Endothelial cell of umbilical vein (primary cell): ENCODE data around the gene CTIF. TPM values are rescaled to one million over a fixed set of nuclear protein-coding genes. Genes with fewer than 3 reads are reported as not detected.

Source experiments
- BruUV-seq: library from RNA; stranded (reverse); fragments of 400-500 nt; replicated peaks from 2 replicates; lab custom pipeline; 2021; lab: Mats Ljungman, UMichigan
- CTCF ChIA-PET: fragments of 300-600, 350-600 bp; sonication (Branson Sonifier 250); formaldehyde crosslinking; loops from one replicate; lab custom pipeline; 2021; ENCODE audit warnings: antibody characterized with exemption, inconsistent platforms; lab: Charles Lee
- POLR2A ChIA-PET: fragments of 300-600, 350-600 bp; sonication (Branson Sonifier 250); formaldehyde crosslinking; loops from one replicate; lab custom pipeline; 2021; ENCODE audit warnings: antibody characterized with exemption, inconsistent platforms; lab: Charles Lee
- DNase-seq: peaks from one replicate; pipeline ENCODE4 v3.0.0-alpha.2; 2011; ENCODE audit warnings: low read depth, low spot score
- FAIRE-seq: peaks from 2 replicates; lab custom pipeline; 2011; peaks lifted over from hg19 to GRCh38; lab: Jason Lieb, UNC
- H2AFZ ChIP-seq: 2 replicates; pipeline ENCODE4 v1.6.0; 2012; ENCODE audit warnings: low read depth, low read length, control low read depth, inconsistent platforms
- H3K27ac ChIP-seq: 2 replicates; pipeline ENCODE4 v1.5.1; 2011; ENCODE audit warnings: low read depth, mild to moderate bottlenecking, control low read depth, low read length, moderate library complexity; ENCODE audit not compliant: insufficient read depth
- H3K27me3 ChIP-seq, 2 experiments: 2 replicates each; pipeline versions ENCODE4 v1.6.0 to v1.6.1; 2011; ENCODE audit warnings: low read length in 2 of 2, mixed read lengths in 1 of 2; ENCODE audit not compliant: control insufficient read depth in 2 of 2, insufficient read depth in 2 of 2
- H3K36me3 ChIP-seq, 2 experiments: 2 replicates in 1 of 2; 3 replicates in 1 of 2; pipeline ENCODE4 v1.5.1; 2011; ENCODE audit warnings: low read length in 2 of 2, mild to moderate bottlenecking in 1 of 2, moderate library complexity in 1 of 2; ENCODE audit not compliant: control insufficient read depth in 2 of 2, insufficient read depth in 2 of 2; ENCODE audit errors: extremely low read depth in 1 of 2
- H3K4me1 ChIP-seq: 3 replicates; pipeline ENCODE4 v1.5.1; 2011; ENCODE audit warnings: mild to moderate bottlenecking, low read length; ENCODE audit not compliant: control insufficient read depth, insufficient read depth; ENCODE audit errors: extremely low read depth
- H3K4me2 ChIP-seq: 2 replicates; pipeline ENCODE4 v1.6.1; 2011; ENCODE audit warnings: low read length, control low read depth, mixed read lengths; ENCODE audit not compliant: insufficient read depth
- H3K4me3 ChIP-seq, 3 experiments: fragments of 200-600 bp in 1 of 3; sonication (generic), shearing (Covaris generic) in 1 of 3; replicated peaks in 1 of 3; 2 replicates each; pipeline ENCODE4 v1.5.1; 2011 to 2016; ENCODE audit warnings: control low read depth in 3 of 3, low read length in 3 of 3, mild to moderate bottlenecking in 2 of 3, inconsistent platforms in 1 of 3, low read depth in 1 of 3, moderate library complexity in 1 of 3; ENCODE audit not compliant: insufficient read depth in 1 of 3
- H3K79me2 ChIP-seq: 2 replicates; pipeline ENCODE4 v1.6.0; 2012; ENCODE audit warnings: low read length, inconsistent platforms; ENCODE audit not compliant: control insufficient read depth, insufficient read depth
- H3K9ac ChIP-seq: replicated peaks from 2 replicates; pipeline ENCODE3; 2011; ENCODE audit warnings: low read length, control low read depth; ENCODE audit not compliant: insufficient read depth; ENCODE audit errors: extremely low read depth
- H3K9me1 ChIP-seq: replicated peaks from 3 replicates; pipeline ENCODE4 v1.6.0; 2011; ENCODE audit warnings: mild to moderate bottlenecking, low read length; ENCODE audit not compliant: control insufficient read depth, insufficient read depth; ENCODE audit errors: extremely low read depth
- H3K9me3 ChIP-seq: replicated peaks from 2 replicates; pipeline ENCODE4 v1.5.1; 2012; ENCODE audit warnings: low read length, inconsistent platforms; ENCODE audit not compliant: control insufficient read depth, insufficient read depth
- H4K20me1 ChIP-seq: replicated peaks from 2 replicates; pipeline ENCODE3; 2011; ENCODE audit warnings: mild to moderate bottlenecking, low read length; ENCODE audit not compliant: control insufficient read depth, insufficient read depth; ENCODE audit errors: extremely low read depth
- CTCF ChIP-seq, 2 donors: IDR thresholded peaks; 1 replicate in 1 of 2; 2 replicates in 1 of 2; pipeline ENCODE4 v1.5.1; 2011; ENCODE audit warnings: low read length in 2 of 2, mild to moderate bottlenecking in 2 of 2, moderate library complexity in 2 of 2, control low read depth in 1 of 2, inconsistent platforms in 1 of 2, low read depth in 1 of 2; ENCODE audit not compliant: insufficient read depth in 1 of 2; ENCODE audit errors: extremely low read depth in 1 of 2
- EZH2 ChIP-seq: IDR thresholded peaks from 2 replicates; pipeline ENCODE4 v1.6.1; 2012; ENCODE audit warnings: borderline replicate concordance, low read depth, mild to moderate bottlenecking, moderate library complexity, low read length, inconsistent platforms; ENCODE audit not compliant: severe bottlenecking
- FOS ChIP-seq: IDR thresholded peaks from 2 replicates; pipeline ENCODE4 v1.6.1; 2011; ENCODE audit warnings: mild to moderate bottlenecking, low read length, moderate library complexity, borderline replicate concordance; ENCODE audit not compliant: insufficient read depth
- GATA2 ChIP-seq: IDR thresholded peaks from 2 replicates; pipeline ENCODE4 v1.7.0; 2011; ENCODE audit warnings: low read depth, mild to moderate bottlenecking, moderate library complexity, mixed read lengths, low read length; ENCODE audit not compliant: insufficient read length, insufficient read depth
- JUN ChIP-seq: IDR thresholded peaks from 2 replicates; pipeline ENCODE4 v1.6.1; 2011; ENCODE audit warnings: borderline replicate concordance, low read depth; ENCODE audit not compliant: insufficient read length, insufficient read depth
- MYC ChIP-seq: IDR thresholded peaks from one replicate; pipeline ENCODE4 v1.6.1; 2011; ENCODE audit warnings: mild to moderate bottlenecking, low read depth, low read length
- POLR2A ChIP-seq: IDR thresholded peaks from 2 replicates; pipeline ENCODE4 v1.6.1; 2012; ENCODE audit warnings: low read depth, mild to moderate bottlenecking, control low read depth, low read length
- POLR2AphosphoS5 ChIP-seq: IDR thresholded peaks from 2 replicates; pipeline ENCODE4 v1.6.1; 2012; ENCODE audit warnings: low read depth, mild to moderate bottlenecking, control low read depth, low read length, moderate library complexity; ENCODE audit not compliant: insufficient read depth
- dilution Hi-C: fragments of 300-500 bp; cut with MboI; formaldehyde crosslinking; loops from one replicate; pipeline ENCODE4 v1.15.0; 2019; ENCODE audit warnings: low sequenced_read_pairs; ENCODE audit not compliant: extremely low pct_ligation_motif_present
- intact Hi-C: fragments of 100-400 bp; cut with micrococcal nuclease; formaldehyde crosslinking; loops from one replicate; pipeline ENCODE4 v1.10.0; 2022
- polyA plus RNA-seq, 4 experiments: library from polyadenylated mRNA; depleted of rRNA in 3 of 4; stranded (reverse) in 3 of 4; unstranded in 1 of 4; fragments of >200 nt; gene quantifications; 2 replicates each; pipeline versions ENCODE4 v1.2.1 to v1.2.3, GENCODE V29; 2011 to 2012; ENCODE audit warnings: missing spikeins in 1 of 4
- total RNA-seq: library from RNA; stranded (reverse); gene quantifications from 2 replicates; pipeline ENCODE4 v1.2.3, GENCODE V29; 2021
- TF ChIP-seq, protein P1 (sequence below): IDR thresholded peaks from 2 replicates; pipeline ENCODE4 v1.6.1; 2011; ENCODE audit not compliant: insufficient read depth, insufficient read length

The CTIF gene
- total and polyA plus RNA-seq, 2 donors (not counting 3 experiments of a cell fraction or from before 2014, with no cell fraction given) = 20.9 to 57.7 TPM

DNA sequence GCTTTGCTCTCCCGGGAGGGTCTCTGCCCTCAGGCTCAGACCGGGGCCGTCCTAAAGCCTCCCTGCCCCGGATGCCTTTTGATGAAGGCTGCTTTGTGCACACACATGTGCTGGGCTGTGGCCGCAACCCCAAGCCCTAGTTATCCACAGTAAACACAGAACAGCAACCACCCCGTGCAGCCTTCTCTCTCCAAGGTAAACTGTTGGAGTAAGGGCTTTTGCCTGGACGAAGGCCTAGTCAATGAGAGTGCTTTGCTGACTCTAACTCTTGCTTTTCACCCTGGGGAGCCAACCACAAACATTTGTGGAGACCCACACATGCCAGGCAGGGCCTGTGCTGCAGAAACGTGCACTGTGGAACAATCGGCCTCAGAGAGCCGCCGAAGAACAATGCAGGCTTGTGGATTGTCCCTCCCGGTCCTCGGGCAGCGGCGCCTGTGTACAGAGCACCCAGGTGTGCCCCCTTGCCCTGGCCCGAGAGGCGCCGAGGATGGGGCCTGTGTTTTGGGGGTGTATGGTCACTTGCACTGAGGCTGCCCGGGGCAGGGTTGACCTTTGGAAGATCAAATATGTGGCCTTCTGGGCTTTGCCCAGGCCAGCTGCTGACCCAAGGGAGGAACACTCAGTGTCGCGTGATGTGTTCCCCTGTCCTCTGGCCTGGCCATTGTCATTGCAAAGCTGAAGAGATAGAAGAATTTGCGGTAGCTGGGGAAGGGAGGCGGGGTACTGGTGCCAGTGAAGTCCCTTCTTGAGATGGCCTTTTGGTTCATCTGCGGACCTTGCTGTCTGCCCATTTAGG lies 37.0 kb downstream of the CTIF start:
- H4K20me1 ChIP-seq = no peaks in the 10 kb centered on the region
- H3K9me3 ChIP-seq = no peaks in the 10 kb centered on the region
- no peak overlapping the region for H3K4me3 ChIP-seq
- FAIRE-seq (no peak), DNase-seq (no peak)
- H3K79me2 ChIP-seq = peaks cover 11% of the 10 kb centered on the region
- dilution Hi-C loops (no loop called here), intact Hi-C loops (no loop called here)
- peaks cover 0 to 6% of the 10 kb centered on the region in 2 experiments for H3K36me3 ChIP-seq
- POLR2A ChIA-PET = no interaction called here
- H3K4me1 ChIP-seq = no peaks in the 10 kb centered on the region
- H3K9me1 ChIP-seq = no peaks in the 10 kb centered on the region
- no peak overlapping the region for H2AFZ ChIP-seq
- TF ChIP-seq GATA2 (no peak), CTCF (IDR thresholded peaks at IDR 0.05; ENCODE audit: extremely low read depth in 1 of 2, insufficient read depth in 1 of 2, low read depth in 1 of 2, low read length in 2 of 2) (no peak), POLR2AphosphoS5 (no peak), POLR2A (no peak), EZH2 (no peak), JUN (no peak), MYC (no peak), FOS (no peak)
- TF ChIP-seq, protein P1, sequence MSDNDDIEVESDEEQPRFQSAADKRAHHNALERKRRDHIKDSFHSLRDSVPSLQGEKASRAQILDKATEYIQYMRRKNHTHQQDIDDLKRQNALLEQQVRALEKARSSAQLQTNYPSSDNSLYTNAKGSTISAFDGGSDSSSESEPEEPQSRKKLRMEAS = no peak
- CTCF ChIA-PET = interaction anchor here (1.7 kb wide), 1 partner anchor 30 kb away, joined by 4 read pairs; no protein-coding TSS in a partner anchor
- H3K27me3 ChIP-seq = no peaks in the 10 kb centered on the region
- H3K9ac ChIP-seq = no peak overlapping the region
- H3K27ac ChIP-seq = no peak overlapping the region
- H3K4me2 ChIP-seq = no peak overlapping the region
- no TSS peak for BruUV-seq
